Gastroesophageal sphincter (tissue), 4 donors: ENCODE data around the gene PDRG1. TPM values are rescaled to one million over a fixed set of nuclear protein-coding genes. Genes with fewer than 3 reads are reported as not detected.
"Not testable (repeated sequence)": the region's sequence is repeated elsewhere in the genome, so short reads cannot be mapped to it uniquely, and the experiment has no call there.

ENCODE experiments used
- ATAC-seq: fragments of 150-250 bp; one replicate; pipeline ENCODE4 v1.9.1; 2016; ENCODE audit warnings: mild to moderate bottlenecking, moderate library complexity
- H3K27ac ChIP-seq, 4 donors: fragments of 200-600 bp; sonication (generic) in 3 of 4; 1 replicate in 3 of 4; 2 replicates in 1 of 4; pipeline ENCODE4 v1.5.1; 2016 to 2019
- H3K27me3 ChIP-seq: fragments of 200-600 bp; sonication (generic); one replicate; pipeline ENCODE4 v1.5.1; 2019
- H3K36me3 ChIP-seq, 2 donors: fragments of 200-600 bp; sonication (generic); one replicate each; pipeline ENCODE4 v1.5.1; 2019; ENCODE audit warnings: control low read depth in 1 of 2
- H3K4me1 ChIP-seq, 3 donors: fragments of 200-600 bp; sonication (generic); 1 replicate in 2 of 3; 2 replicates in 1 of 3; pipeline ENCODE4 v1.5.1; 2016 to 2019; ENCODE audit warnings: control low read depth in 2 of 3
- H3K4me3 ChIP-seq, 2 donors: fragments of 200-600 bp; sonication (generic); one replicate each; pipeline ENCODE4 v1.5.1; 2019; ENCODE audit warnings: mild to moderate bottlenecking in 1 of 2, moderate library complexity in 1 of 2
- H3K9me3 ChIP-seq, 3 donors: fragments of 200-600 bp; sonication (generic); one replicate each; pipeline ENCODE4 v1.5.1; 2017 to 2019; ENCODE audit warnings: control low read depth in 2 of 3
- CTCF ChIP-seq, 4 experiments: fragments of 200-600 bp in 2 of 4; fragments of 450-650 bp in 2 of 4; sonication (generic) in 1 of 4; IDR thresholded peaks; one replicate each; pipeline ENCODE4 v1.5.1; 2017 to 2019; ENCODE audit warnings: antibody characterized with exemption in 4 of 4, mild to moderate bottlenecking in 2 of 4, moderate library complexity in 2 of 4
- EP300 ChIP-seq: sonication (generic); formaldehyde crosslinking; IDR thresholded peaks from one replicate; pipeline ENCODE4 v1.6.1; 2017; ENCODE audit warnings: antibody characterized with exemption, mild to moderate bottlenecking
- POLR2A ChIP-seq, 2 donors: fragments of 450-650 bp; IDR thresholded peaks; one replicate each; pipeline ENCODE4 v1.6.1; 2017; ENCODE audit warnings: antibody characterized with exemption in 2 of 2, mild to moderate bottlenecking in 2 of 2, moderate library complexity in 1 of 2
- POLR2AphosphoS5 ChIP-seq: sonication (generic); formaldehyde crosslinking; IDR thresholded peaks from one replicate; pipeline ENCODE4 v1.6.1; 2017; ENCODE audit warnings: antibody characterized with exemption
- WGBS, 2 donors: methylation state at CpG; one replicate each; pipeline ENCODE4 v1.1.5; 2018; ENCODE audit warnings: low coverage in 1 of 2; 5-methylcytosine and 5-hydroxymethylcytosine counted together
- total RNA-seq, 4 donors: library from RNA; depleted of rRNA; stranded (reverse); fragments of >200 nt; gene quantifications; one replicate each; pipeline ENCODE4 v1.1.0, GENCODE V29; 2016

PDRG1 gene
- total RNA-seq, 4 donors from 2014 or later, result 10.5 to 11.2 (median 11.0) TPM

- TF ChIP-seq POLR2A (IDR thresholded peaks at IDR 0.05) (no peak), EP300 (no peak), POLR2AphosphoS5 (no peak), CTCF (IDR thresholded peaks at IDR 0.05) (no peak)
- H3K36me3 ChIP-seq, result no peaks in the 10 kb centered on the region
- no peak overlapping the region for H3K27ac ChIP-seq
- WGBS, 2 donors, result 61 to 64% methylated on average over 4 of the region's 4 CpGs
- H3K4me3 ChIP-seq, result no peak overlapping the region
- H3K9me3 ChIP-seq, result no peaks in the 10 kb centered on the region
- H3K27me3 ChIP-seq, result no peaks in the 10 kb centered on the region
- ATAC-seq, result no peak
- no peaks in the 10 kb centered on the region for H3K4me1 ChIP-seq
These were observed 15.4 kb downstream of the PDRG1 start for GRCh38 chr20:31936420-31936819.

GRCh38 chr20:31934968-31935764 lies 16.7 kb downstream of the PDRG1 start:
- TF ChIP-seq POLR2AphosphoS5 (no peak), CTCF (IDR thresholded peaks at IDR 0.05) (no peak), POLR2A (IDR thresholded peaks at IDR 0.05) (no peak), EP300 (no peak)
- Histone ChIP-seq H3K36me3 (no peaks in the 10 kb centered on the region), H3K27me3 (no peaks in the 10 kb centered on the region), H3K27ac (no peak overlapping the region), H3K9me3 (no peaks in the 10 kb centered on the region), H3K4me3 (no peak overlapping the region), H3K4me1 (no peaks in the 10 kb centered on the region)
- 20 to 68% methylated on average over 2 to 4 of the region's 8 CpGs for WGBS, 2 donors
- no peak for ATAC-seq

GRCh38 chr20:31934491-31934890 lies 17.4 kb downstream of the PDRG1 start:
- TF ChIP-seq EP300 (no peak), POLR2AphosphoS5 (no peak), CTCF (IDR thresholded peaks at IDR 0.05) (no peak)
- no peak overlapping the region for H3K27ac ChIP-seq
- H3K9me3 ChIP-seq, result no peaks in the 10 kb centered on the region
- 89% methylated on average over 10 of the region's 14 CpGs; no CpG with 5 or more reads in 1 of the 2 donors for WGBS, 2 donors
- H3K4me3 ChIP-seq, result no peak overlapping the region
- ATAC-seq, result no peak
- H3K36me3 ChIP-seq, result no peaks in the 10 kb centered on the region
- H3K27me3 ChIP-seq, result no peaks in the 10 kb centered on the region
- H3K4me1 ChIP-seq, result no peaks in the 10 kb centered on the region

GRCh38 chr20:31933698-31934097 lies 18.1 kb downstream of the PDRG1 start:
- H3K27ac ChIP-seq, result no peak overlapping the region
- no peaks in the 10 kb centered on the region for H3K4me1 ChIP-seq
- H3K9me3 ChIP-seq, result no peaks in the 10 kb centered on the region
- H3K36me3 ChIP-seq, result no peaks in the 10 kb centered on the region
- no peaks in the 10 kb centered on the region for H3K27me3 ChIP-seq
- WGBS, 2 donors, result 72% methylated on average over 3 of the region's 10 CpGs; no CpG with 5 or more reads in 1 of the 2 donors
- TF ChIP-seq EP300 (no peak), POLR2AphosphoS5 (no peak), POLR2A (IDR thresholded peaks at IDR 0.05) (no peak), CTCF (IDR thresholded peaks at IDR 0.05) (no peak)
- ATAC-seq, result no peak
- no peak overlapping the region for H3K4me3 ChIP-seq

DNA sequence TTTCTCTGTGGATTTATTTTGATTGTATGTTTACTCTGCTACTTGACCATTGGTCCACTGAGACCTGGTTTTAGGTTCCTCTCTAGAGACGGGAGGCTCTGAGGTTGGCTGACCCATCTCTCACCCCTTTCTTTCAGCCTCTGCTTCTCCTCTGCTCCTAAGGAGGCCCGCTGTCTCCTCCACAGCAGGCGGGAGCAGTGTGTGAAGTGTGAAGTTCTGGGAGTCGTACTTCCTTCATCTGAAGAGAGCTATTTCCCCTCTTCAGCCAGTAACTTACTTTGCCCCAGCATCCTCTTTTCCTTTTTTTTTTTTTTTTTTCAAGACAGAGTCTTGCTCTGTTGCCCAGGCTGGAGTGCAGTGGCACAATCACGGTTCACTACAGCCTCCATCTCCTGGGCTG lies 21.1 kb downstream of the PDRG1 start:
- WGBS, 2 donors, result 41% methylated on average over 5 of the region's 5 CpGs; no CpG with 5 or more reads in 1 of the 2 donors
- no peak for TF ChIP-seq POLR2A (IDR thresholded peaks at IDR 0.05)
- no peak for TF ChIP-seq CTCF (IDR thresholded peaks at IDR 0.05)
- no peak for TF ChIP-seq EP300
- no peak for TF ChIP-seq POLR2AphosphoS5
- ATAC-seq, result no peak
- Histone ChIP-seq H3K27ac (no peak overlapping the region), H3K27me3 (peaks cover 20% of the 10 kb centered on the region), H3K36me3 (no peaks in the 10 kb centered on the region), H3K9me3 (no peaks in the 10 kb centered on the region), H3K4me1 (no peaks in the 10 kb centered on the region), H3K4me3 (no peak overlapping the region)

DNA sequence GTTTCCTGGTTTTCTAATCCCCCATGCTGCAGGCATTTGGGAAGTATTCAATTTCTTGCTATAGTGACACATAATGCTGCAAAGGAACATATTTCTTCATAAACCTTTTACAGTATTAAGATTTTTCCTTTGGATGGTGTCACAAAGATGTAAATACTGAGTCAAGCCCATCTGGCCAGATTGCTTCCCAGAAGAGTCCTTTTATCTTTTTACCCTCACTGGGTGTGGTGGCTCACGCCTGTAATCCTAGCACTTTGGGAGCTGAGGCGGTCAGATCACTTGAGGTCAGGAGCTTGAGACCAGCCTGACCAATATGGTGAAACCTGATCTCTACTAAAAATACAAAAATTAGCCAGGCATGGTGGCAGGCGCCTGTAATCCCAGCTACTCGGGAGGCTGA lies 22.2 kb downstream of the PDRG1 start:
- H3K4me3 ChIP-seq, H3K36me3 ChIP-seq, H3K4me1 ChIP-seq, ATAC-seq, H3K9me3 ChIP-seq, H3K27ac ChIP-seq: not testable (repeated sequence)
- WGBS, 2 donors, result 30 to 83% methylated on average over 1 to 2 of the region's 4 CpGs
- H3K27me3 ChIP-seq, result peaks cover 31% of the 10 kb centered on the region
